Measurements from ENCODE around the gene ABCC11.

Gene ABCC11

DNA sequence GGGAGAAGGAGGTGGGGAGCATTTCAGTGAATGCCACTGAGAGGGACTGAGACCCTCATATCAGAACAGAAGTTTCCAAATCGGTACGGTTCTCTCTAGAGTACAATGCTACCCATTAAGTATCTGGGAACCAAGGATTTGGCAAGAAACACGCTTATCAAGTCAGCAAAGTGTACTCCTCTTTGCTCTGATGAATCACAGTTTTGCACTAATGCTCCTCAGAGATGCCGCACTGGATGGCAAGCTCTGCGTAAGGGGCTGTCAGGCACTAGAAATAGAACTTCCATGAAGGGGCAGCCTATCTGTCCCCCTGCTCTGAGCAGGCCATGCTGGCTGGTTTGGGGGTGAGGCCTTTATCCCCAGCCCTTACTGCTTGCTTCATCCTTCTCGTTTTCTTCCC lies 86.8 kb downstream of the ABCC11 start:
- DNase-seq: no peak

- no peak for DNase-seq
These were observed 89.0 kb downstream of the ABCC11 start for GRCh38 chr16:48158296-48158695.

GRCh38 chr16:48157794-48158193 lies 89.5 kb downstream of the ABCC11 start:
- no peak for DNase-seq

- DNase-seq: no peak
These were observed 90.0 kb downstream of the ABCC11 start for GRCh38 chr16:48157302-48157701.

GRCh38 chr16:48156790-48157209 lies 90.5 kb downstream of the ABCC11 start:
- peak; percentile 70 to 76 for DNase-seq

- DNase-seq: no peak
These were observed 91.2 kb downstream of the ABCC11 start, which contains the start of gene ABCC12 for GRCh38 chr16:48155926-48156789. TSS of gene ABCC12 (minus strand) at chr16:48155993. CDS start at chr16:48146424, 9,569 bp downstream.

DNA sequence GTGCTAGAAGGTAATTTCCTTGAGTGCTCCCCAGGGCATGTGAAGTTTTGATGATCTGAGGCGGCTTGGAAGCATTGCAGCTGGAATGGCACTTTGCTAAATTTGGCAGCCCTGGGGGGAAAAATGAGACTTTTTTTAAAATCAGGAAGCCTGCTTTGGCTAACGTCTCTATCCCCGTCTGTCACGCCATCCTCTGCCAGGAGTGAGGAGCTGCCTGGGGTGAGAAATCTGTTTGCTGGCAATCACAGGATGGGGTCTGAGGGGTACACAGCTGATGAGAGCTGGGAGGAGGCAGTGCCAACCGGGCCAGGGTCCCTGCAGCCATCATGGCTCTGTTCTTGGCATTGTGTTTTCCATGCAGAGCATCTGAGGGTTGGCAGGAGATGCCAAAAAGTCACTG lies 93.6 kb downstream of the ABCC11 start:
- no peak for DNase-seq

DNA sequence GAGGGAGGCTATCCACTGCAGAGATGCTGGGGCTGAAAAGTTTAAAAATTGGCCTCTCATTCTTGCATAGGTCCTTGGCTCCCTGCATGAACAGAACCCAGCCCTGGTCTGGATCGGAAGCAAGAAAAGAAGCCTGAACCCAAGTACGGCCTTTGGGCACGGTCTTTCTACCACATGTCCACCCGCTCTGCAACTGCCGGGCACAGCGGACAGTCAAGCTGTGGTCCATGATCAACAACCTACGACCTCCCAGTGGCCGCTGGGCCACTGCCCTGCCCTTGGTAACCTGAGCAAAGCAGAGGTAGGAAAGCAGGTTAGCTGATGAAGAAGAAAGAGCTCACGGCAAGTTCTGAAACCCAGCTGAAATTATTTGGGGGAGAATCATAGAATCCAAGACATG lies 95.1 kb downstream of the ABCC11 start:
- DNase-seq: no peak

GRCh38 chr16:48150707-48151106 lies 96.6 kb downstream of the ABCC11 start:
- DNase-seq: no peak

- no peak for DNase-seq
These were observed 100.6 kb downstream of the ABCC11 start for GRCh38 chr16:48146710-48147109.

DNA sequence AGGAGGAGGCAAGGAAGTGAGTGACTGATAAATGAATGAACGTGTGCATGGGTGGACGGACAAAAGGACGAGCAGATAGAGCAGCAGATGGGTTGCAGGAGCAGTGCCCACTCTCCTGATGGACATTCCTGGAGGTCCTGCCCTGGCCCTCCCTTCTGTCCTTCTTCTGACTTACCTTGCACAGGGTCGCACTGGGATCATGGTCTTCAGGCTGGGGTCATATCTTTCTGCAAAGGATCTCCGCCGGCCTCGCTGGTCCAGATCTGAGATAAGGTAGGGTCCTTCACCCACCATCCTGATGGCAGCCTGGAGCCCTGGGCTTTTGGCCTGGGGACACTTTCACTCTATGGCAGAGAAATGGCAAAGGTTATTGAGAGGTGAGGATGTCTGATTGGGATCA lies 101.2 kb downstream of the ABCC11 start:
- DNase-seq: no peak

DNA sequence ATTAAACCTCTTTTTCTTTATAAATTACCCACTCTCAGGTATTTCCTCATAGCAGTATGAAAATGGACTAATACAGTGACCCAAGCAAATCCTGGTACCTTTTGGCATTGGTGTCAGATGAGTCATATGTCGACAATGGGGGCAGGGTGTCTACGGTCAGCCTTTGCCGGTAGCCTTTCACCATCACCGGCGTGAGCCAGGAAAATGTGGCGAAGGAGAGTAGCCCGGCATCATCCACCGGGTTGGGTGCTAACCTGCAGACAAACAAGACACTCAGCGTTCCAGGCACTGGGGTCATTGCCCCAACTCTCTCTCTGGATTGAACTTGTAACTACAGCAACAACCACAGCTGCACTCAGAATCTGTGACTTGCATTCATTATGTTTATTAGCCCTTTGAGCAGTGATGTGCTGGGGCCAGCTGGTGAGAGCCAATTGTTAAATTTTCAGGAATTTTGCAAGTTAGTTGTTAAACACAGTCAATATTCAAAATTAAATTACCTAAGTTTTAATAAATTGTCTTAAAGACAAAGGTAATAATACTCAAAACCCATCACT lies 103.4 kb downstream of the ABCC11 start:
- no peak for DNase-seq

DNA sequence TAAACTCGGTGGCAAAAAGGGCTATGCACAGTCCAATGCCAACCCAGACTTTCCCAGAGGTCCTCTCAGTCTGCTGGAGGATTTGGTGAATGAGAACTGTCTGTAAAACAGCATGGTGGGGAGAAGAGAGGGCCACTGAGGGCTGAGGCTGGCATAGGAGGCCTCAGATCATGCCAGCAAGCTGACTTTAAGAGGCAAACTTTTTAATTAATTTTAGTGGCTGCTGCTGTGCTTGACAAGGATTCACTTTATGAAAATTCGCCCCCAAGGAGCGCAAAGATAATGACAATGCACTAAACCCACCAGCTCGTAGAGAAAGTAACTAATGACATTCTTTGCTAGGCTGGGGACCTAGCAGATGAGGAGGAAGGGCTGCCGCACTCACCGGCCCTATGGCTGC lies 106.5 kb downstream of the ABCC11 start:
- no peak for DNase-seq

- no peak for DNase-seq
These were observed 107.8 kb downstream of the ABCC11 start for GRCh38 chr16:48139517-48139916.

GRCh38 chr16:48138543-48138942 lies 108.8 kb downstream of the ABCC11 start:
- DNase-seq: no peak

DNA sequence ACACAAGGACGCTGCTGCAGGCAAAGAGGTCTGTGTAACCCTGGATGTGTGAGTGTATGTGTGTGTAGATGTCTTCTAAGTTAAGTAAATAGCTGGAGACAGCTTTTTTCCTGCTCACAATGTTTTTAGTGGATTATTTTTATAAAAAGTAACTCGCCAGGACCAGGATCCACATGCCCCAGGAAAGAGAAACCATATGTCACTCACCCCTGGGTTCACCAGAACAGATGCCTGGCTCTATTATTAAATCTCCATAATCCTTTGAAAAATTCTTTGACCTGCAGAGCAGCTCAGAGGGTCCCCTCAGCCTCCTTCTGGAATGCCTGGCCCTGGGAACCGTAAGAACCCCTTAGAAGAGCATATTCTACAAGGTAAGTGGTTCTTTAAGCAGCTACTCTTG lies 109.5 kb downstream of the ABCC11 start:
- no peak for DNase-seq

GRCh38 chr16:48136547-48137360 lies 110.6 kb downstream of the ABCC11 start:
- no peak for DNase-seq

- DNase-seq: no peak
These were observed 113.7 kb downstream of the ABCC11 start for GRCh38 chr16:48133455-48134211.

GRCh38 chr16:48132696-48133095 lies 114.6 kb downstream of the ABCC11 start:
- DNase-seq: no peak

DNA sequence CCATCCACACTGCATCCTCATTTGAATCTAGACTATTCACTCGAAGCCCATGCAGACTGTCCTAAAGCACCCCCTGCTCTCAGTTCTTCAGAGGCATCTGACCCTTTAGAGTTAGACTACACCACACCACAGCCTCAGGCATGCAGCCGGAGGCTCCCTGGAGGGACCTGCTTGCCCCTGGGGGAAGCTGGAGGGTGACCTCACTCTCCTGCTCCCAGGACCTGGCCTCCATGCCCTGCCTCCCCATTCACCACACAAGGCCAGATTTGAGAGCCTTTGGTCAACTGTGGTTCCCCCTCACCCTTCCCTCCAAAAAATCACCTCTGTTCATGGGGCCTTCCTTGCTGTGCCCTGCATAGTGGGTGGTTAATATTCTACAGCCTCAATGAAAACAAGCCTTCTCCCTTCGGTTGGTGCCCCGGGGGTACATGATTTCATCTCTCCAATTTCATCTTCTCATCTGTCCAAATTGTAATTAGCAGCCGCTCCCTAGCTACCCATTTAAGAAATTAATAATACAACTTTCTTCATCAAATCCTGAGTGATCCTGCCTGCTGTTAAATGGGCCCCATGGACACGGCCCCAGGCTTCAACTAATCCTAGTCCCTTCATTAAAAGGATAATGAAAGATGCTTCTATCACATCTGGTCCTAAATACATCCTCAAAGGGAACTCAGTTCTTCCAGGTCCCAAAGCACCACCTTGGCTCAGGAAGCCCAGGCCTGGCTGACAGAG lies 116.0 kb downstream of the ABCC11 start:
- no peak for DNase-seq

GRCh38 chr16:48129926-48130325 lies 117.4 kb downstream of the ABCC11 start:
- DNase-seq: no peak

DNA sequence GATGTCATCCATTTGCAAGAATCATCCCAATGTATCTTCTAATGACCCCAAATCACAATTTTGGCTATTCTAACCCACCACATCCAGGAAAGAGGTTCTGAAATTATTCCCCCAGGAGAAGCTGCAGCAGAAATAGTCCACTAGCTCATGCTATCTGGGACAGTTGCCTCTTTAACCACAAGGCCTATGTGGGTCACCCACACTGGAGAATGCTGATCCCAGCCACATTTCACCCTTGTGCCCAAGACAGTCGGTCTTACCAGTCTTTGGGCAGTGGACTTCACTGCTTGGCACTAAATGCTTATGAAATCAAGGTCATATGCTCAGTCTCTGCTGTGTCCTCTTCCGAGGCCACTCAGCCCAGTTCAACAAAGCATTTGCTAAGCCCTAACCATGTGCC lies 118.6 kb downstream of the ABCC11 start:
- DNase-seq: no peak
